Measurements from ENCODE around the gene ELFN2. TPM values are rescaled to one million over a fixed set of nuclear protein-coding genes. Genes with fewer than 3 reads are reported as not detected.

The ELFN2 gene
- total RNA-seq, 1 donor from 2014 or later = 0.23 TPM

GRCh38 chr22:37365950-37366349 is 61.3 kb downstream of the ELFN2 start:
- no peak for ATAC-seq
- DNase-seq (ENCODE audit: low spot score) = no peak

- DNase-seq (ENCODE audit: low spot score) (no peak), ATAC-seq (no peak)
These were observed 63.9 kb downstream of the ELFN2 start for GRCh38 chr22:37363261-37363992.

- DNase-seq (ENCODE audit: low spot score) (no peak), ATAC-seq (no peak)
These were observed 64.7 kb downstream of the ELFN2 start for GRCh38 chr22:37362621-37363020.

- ATAC-seq = no peak
- no peak for DNase-seq (ENCODE audit: low spot score)
These were observed 68.4 kb downstream of the ELFN2 start for GRCh38 chr22:37358917-37359316.

- ATAC-seq (no peak), DNase-seq (ENCODE audit: low spot score) (no peak)
These were observed 68.9 kb downstream of the ELFN2 start for GRCh38 chr22:37358386-37358785.

- ATAC-seq (no peak), DNase-seq (ENCODE audit: low spot score) (no peak)
These were observed 69.7 kb downstream of the ELFN2 start for GRCh38 chr22:37357446-37358075.

GRCh38 chr22:37356922-37357321 is 70.4 kb downstream of the ELFN2 start:
- ATAC-seq = no peak
- DNase-seq (ENCODE audit: low spot score) = no peak

- no peak for ATAC-seq
These were observed 72.1 kb downstream of the ELFN2 start for GRCh38 chr22:37355174-37355573.

GRCh38 chr22:37354670-37355069 is 72.6 kb downstream of the ELFN2 start:
- ATAC-seq = no peak
- DNase-seq (ENCODE audit: low spot score) = no peak

More at GRCh38 chr22:37355174-37355573, 72.1 kb downstream of the ELFN2 start:
- DNase-seq (ENCODE audit: low spot score) = no peak

- DNase-seq (ENCODE audit: low spot score) (no peak), ATAC-seq (no peak)
These were observed 73.0 kb downstream of the ELFN2 start for GRCh38 chr22:37354261-37354660.

GRCh38 chr22:37353839-37354238 is 73.4 kb downstream of the ELFN2 start:
- no peak for ATAC-seq

GRCh38 chr22:37352481-37352880 is 74.8 kb downstream of the ELFN2 start:
- DNase-seq (ENCODE audit: low spot score) = no peak
- ATAC-seq = no peak

More at GRCh38 chr22:37353839-37354238, 73.4 kb downstream of the ELFN2 start:
- DNase-seq (ENCODE audit: low spot score) = no peak

GRCh38 chr22:37351232-37351631 is 76.0 kb downstream of the ELFN2 start:
- no peak for ATAC-seq
- DNase-seq (ENCODE audit: low spot score) = no peak

GRCh38 chr22:37349043-37349814 is 78.0 kb downstream of the ELFN2 start:
- DNase-seq (ENCODE audit: low spot score) (no peak), ATAC-seq (no peak)

- no peak for DNase-seq (ENCODE audit: low spot score)
These were observed 80.8 kb downstream of the ELFN2 start for GRCh38 chr22:37346505-37346895.

GRCh38 chr22:37345863-37346504 is 81.3 kb downstream of the ELFN2 start:
- ATAC-seq = no peak

More at GRCh38 chr22:37346505-37346895, 80.8 kb downstream of the ELFN2 start:
- no peak for ATAC-seq

GRCh38 chr22:37344735-37345449 is 82.4 kb downstream of the ELFN2 start:
- no peak for ATAC-seq
- no peak for DNase-seq (ENCODE audit: low spot score)

More at GRCh38 chr22:37345863-37346504, 81.3 kb downstream of the ELFN2 start:
- DNase-seq (ENCODE audit: low spot score) = no peak

- ATAC-seq (no peak), DNase-seq (ENCODE audit: low spot score) (no peak)
These were observed 83.2 kb downstream of the ELFN2 start for GRCh38 chr22:37343863-37344734.

GRCh38 chr22:37343348-37343747 is 83.9 kb downstream of the ELFN2 start:
- no peak for DNase-seq (ENCODE audit: low spot score)
- ATAC-seq = no peak

GRCh38 chr22:37342065-37342464 is 85.2 kb downstream of the ELFN2 start:
- ATAC-seq (no peak), DNase-seq (ENCODE audit: low spot score) (no peak)
